Cardiac atrium fibroblast (primary cell): ENCODE results near the gene SLC25A11. TPM values are rescaled to one million over a fixed set of nuclear protein-coding genes. Genes with fewer than 3 reads are reported as not detected.

Source experiments
- total RNA-seq: library from RNA; depleted of rRNA; stranded (reverse); fragments of >200 nt; gene quantifications from 2 replicates; pipeline ENCODE4 v1.2.3, GENCODE V29; 2015

The SLC25A11 gene
- 37.5 and 40.3 TPM in 2 replicates for total RNA-seq

GRCh38 chr17:4939796-4940554 is at the start of gene SLC25A11, which contains the start of gene RNF167:
Gene SLC25A11 (minus strand): TSS chr17:4940046. CDS start chr17:4939910, 136 bp downstream.
Gene RNF167 (plus strand): TSS chr17:4940268. CDS start chr17:4940910, 642 bp downstream.

GRCh38 chr17:4986951-4987766 is 47.3 kb upstream of the SLC25A11 start, which contains the start of gene CAMTA2:
Gene CAMTA2 (minus strand): TSS chr17:4987675. CDS start chr17:4986222, 1,453 bp downstream.

GRCh38 chr17:4967539-4968485 is 28.0 kb upstream of the SLC25A11 start, which contains the start of gene SPAG7:
Gene SPAG7 (minus strand): TSS chr17:4967817. CDS start chr17:4967804, 13 bp downstream.

GRCh38 chr17:4950746-4951204 is 10.9 kb upstream of the SLC25A11 start, which contains the start of gene ENO3:
Gene ENO3 (plus strand): TSS chr17:4951119. CDS start chr17:4951830, 711 bp downstream.

GRCh38 chr17:4948166-4948930 is 8.5 kb upstream of the SLC25A11 start, which contains the start of gene PFN1:
Gene PFN1 (minus strand): TSS chr17:4948530. CDS start chr17:4948394, 136 bp downstream.

GRCh38 chr17:4931963-4932362 is 7.9 kb downstream of the SLC25A11 start, which contains the start of gene GP1BA:
Gene GP1BA (plus strand): TSS chr17:4932277. CDS start chr17:4932605, 328 bp downstream.

GRCh38 chr17:4903051-4903818 is 36.6 kb downstream of the SLC25A11 start, which contains the start of gene CHRNE:
Gene CHRNE (minus strand): TSS chr17:4903098. CDS start chr17:4903063, 35 bp downstream.

GRCh38 chr17:4899341-4900230 is 40.3 kb downstream of the SLC25A11 start, which contains the start of gene C17orf107:
Gene C17orf107 (plus strand): TSS chr17:4899536. CDS start chr17:4899763, 227 bp downstream.

Other genes starting within 250 kb of the SLC25A11 start
- gene PELP1, start 235.9 kb downstream of the SLC25A11 start, total RNA-seq = 18.3 and 31.6 TPM in 2 replicates
- gene ARRB2, start 229.4 kb downstream of the SLC25A11 start, total RNA-seq = 3.9 and 4.3 TPM in 2 replicates
- 8.4 and 17.5 TPM in 2 replicates for gene MED11, start 208.6 kb downstream of the SLC25A11 start, total RNA-seq
- 0.16 TPM in 1 of 2 replicates, not detected in the other for gene ZMYND15, start 200.2 kb downstream of the SLC25A11 start, total RNA-seq
- 1.6 and 6.8 TPM in 2 replicates for gene CXCL16, start 200.1 kb downstream of the SLC25A11 start, total RNA-seq
- not detected in 2 replicates for gene TM4SF5, start 168.2 kb downstream of the SLC25A11 start, total RNA-seq
- gene VMO1, start 153.7 kb downstream of the SLC25A11 start, total RNA-seq = 0.18 TPM in 1 of 2 replicates, not detected in the other
- gene GLTPD2, start 151.1 kb downstream of the SLC25A11 start, total RNA-seq = not detected in 2 replicates
- gene PSMB6, start 143.9 kb downstream of the SLC25A11 start, total RNA-seq = 159 and 177 TPM in 2 replicates
- gene PLD2, start 132.9 kb downstream of the SLC25A11 start, total RNA-seq = 13.9 and 19.5 TPM in 2 replicates
- gene MINK1, start 106.7 kb downstream of the SLC25A11 start, total RNA-seq = 23.8 TPM in 2 replicates
- 4.9 and 8.9 TPM in 2 replicates for gene C17orf107, start 40.5 kb downstream of the SLC25A11 start, total RNA-seq
- gene CHRNE, start 36.9 kb downstream of the SLC25A11 start, total RNA-seq = 0.72 and 0.81 TPM in 2 replicates
- gene GP1BA, start 7.8 kb downstream of the SLC25A11 start, total RNA-seq = not detected in 2 replicates
- gene RNF167, start 222 bp upstream of the SLC25A11 start, total RNA-seq = 53.0 and 53.6 TPM in 2 replicates
- gene PFN1, start 8.5 kb upstream of the SLC25A11 start, total RNA-seq = 672 and 1,023 TPM in 2 replicates
- 1.3 TPM in 1 of 2 replicates, not detected in the other for gene ENO3, start 11.1 kb upstream of the SLC25A11 start, total RNA-seq
- 43.7 and 50.1 TPM in 2 replicates for gene SPAG7, start 27.8 kb upstream of the SLC25A11 start, total RNA-seq
- 17.5 and 21.7 TPM in 2 replicates for gene CAMTA2, start 47.6 kb upstream of the SLC25A11 start, total RNA-seq
- gene INCA1, start 57.5 kb upstream of the SLC25A11 start, total RNA-seq = 0.54 TPM in 1 of 2 replicates, not detected in the other
- 57.9 and 62.5 TPM in 2 replicates for gene KIF1C, start 57.9 kb upstream of the SLC25A11 start, total RNA-seq
- 0.18 TPM in 1 of 2 replicates, not detected in the other for gene SLC52A1, start 95.4 kb upstream of the SLC25A11 start, total RNA-seq
- gene ZFP3, start 138.4 kb upstream of the SLC25A11 start, total RNA-seq = 0.72 and 0.81 TPM in 2 replicates
- gene ZNF232, start 171.8 kb upstream of the SLC25A11 start, total RNA-seq = 3.1 and 6.5 TPM in 2 replicates
- gene USP6, start 176.0 kb upstream of the SLC25A11 start, total RNA-seq = not detected in 2 replicates